GM18519 (cell line): ENCODE results near the gene ZNF500.
"Not testable (repeated sequence)": the region's sequence is repeated elsewhere in the genome, so short reads cannot be mapped to it uniquely, and the experiment has no call there.

Experiments used
- ATAC-seq: cut with Tn5 transposase; IDR thresholded peaks from one replicate; pipeline ENCODE4 v1.9.1; 2021; ENCODE audit warnings: mild to moderate bottlenecking, moderate library complexity; ENCODE audit not compliant: unreplicated experiment, low FRiP score

The ZNF500 gene

DNA sequence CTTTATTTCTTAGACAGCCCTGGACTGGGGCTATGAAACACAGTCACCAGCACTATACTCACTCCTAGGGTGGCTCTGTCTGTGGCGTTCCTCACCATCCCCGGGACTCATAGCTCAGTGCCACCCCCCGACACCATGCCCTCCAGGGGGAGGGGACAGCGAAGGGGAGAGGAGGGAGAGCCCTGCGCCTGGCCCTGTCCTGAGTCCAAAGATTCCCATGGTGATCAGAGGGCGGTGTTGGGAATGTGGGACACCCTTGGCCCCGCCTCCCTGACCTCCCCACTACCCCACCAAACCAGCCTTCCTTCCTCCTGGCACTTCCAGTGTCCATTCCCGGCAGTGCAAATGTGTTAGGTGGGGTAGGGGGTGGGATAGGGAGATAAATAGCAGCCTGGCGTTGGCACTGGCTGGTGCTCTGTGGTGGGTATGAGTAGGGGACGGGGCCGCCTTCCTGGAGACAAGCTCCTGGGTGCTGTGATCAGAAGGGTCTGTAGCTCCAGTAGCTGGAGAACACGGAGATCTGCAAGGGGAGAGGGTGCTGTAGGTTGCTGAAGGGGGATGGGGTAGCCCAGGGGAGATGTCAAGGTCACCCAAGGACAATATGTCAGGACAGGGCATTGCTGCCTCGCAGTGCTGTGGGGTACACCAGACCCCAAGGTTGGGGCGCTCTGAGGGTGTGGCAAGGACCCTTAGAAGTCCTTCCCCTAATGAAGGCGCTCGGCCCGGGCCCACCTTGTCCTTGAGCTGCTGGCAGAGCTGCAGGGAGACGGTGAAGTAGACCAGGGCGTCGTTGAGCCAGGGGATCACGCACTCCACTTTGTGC, 30.2 kb upstream of the ZNF500 start:
- ATAC-seq: no peak

DNA sequence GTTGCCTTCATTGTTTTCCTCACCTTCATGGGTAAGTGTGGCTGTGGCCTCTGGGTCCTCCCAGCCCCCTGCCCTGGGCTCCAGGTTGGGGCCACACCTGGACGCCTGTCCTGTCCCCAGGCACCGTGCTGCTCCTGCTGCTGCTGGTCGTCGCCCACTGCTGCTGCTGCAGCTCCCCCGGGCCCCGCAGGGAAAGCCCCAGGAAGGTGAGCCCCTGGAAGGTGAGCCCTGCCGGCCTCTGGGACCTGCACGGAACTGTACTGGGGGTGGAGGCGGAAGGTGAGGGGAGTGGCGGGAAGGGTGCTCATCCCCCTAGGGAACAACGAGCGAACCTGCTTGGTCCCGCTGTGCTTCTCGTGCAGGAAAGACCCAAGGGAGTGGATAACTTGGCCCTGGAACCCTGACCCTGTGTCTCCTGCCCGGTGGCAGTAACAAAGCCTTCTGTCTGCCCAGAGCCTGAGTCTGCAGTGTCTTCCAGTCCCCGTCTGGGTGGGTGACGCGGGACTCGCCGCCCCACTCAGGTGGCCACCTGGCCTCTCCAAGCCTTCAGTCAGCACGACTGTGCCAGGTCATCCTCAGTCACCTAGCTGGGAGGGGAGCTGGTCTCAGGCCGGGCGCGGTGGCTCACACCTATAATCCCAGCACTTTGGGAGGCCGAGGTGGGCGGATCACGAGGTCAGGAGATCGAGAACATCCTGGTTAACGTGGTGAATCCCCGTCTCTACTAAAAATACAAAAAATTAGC, 29.0 kb upstream of the ZNF500 start:
- ATAC-seq: no peak

DNA sequence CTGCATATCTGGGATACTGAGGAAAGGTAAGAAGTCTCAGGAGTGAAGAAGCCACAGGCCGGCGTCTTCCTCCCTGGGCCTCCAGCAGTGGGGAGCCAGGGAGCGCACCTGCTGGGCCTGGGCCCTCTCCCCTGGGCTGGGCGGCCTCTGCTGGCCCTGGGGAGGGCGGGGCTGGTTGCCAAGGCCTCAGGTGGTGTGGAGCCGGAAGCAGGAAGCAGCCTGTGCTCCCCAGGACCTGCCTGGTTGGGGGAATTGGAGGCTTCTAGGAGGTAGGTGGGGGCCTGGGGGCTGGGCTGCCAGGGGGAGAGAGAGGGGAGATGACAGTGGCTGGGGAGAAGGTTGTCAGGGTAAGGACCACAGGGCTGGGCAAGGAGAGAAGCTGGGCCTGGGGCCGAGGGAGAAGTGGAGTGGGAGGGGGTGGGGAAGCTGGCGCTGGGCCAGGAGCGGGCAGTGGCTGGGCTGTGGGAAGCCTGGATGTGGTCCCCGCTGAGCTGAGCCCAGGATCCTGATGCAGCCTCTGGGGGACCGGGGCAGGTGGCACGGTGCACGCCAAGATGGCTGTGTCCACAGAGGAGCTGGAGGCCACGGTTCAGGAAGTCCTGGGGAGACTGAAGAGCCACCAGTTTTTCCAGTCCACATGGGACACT, 28.3 kb upstream of the ZNF500 start, which contains the start of gene SMIM22:
Gene SMIM22, plus strand, starts transcription at position 189 of the 647 bp plus-strand sequence. Its CDS starts 366 bp downstream, at position 555.
- ATAC-seq: no peak

DNA sequence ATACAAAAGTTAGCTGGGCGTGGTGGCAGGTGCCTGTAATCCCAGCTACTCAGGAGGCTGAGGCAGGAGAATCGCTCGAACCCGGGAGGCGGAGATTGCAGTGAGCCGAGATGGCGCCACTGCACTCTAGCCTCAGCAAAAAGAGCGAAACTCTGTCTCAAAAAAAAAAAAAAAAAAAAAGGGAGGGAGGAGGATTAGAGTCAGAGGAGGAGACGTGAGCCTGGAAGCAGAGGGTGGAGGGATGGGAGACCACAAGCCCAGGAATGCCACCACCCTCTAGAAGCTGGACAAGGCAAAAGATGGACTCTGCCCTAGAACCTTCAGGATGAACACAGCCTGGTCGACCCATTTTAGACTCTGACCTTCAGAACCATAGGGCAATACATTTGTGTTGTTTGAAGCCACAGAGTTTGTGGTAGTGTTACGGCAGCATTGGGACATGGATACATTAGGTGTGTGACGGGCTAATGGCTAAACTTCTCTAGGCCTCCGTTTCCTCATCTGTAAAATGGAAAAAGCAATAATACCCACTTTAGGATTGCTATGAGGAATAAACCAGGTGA, 26.1 kb upstream of the ZNF500 start:
- no peak for ATAC-seq

DNA sequence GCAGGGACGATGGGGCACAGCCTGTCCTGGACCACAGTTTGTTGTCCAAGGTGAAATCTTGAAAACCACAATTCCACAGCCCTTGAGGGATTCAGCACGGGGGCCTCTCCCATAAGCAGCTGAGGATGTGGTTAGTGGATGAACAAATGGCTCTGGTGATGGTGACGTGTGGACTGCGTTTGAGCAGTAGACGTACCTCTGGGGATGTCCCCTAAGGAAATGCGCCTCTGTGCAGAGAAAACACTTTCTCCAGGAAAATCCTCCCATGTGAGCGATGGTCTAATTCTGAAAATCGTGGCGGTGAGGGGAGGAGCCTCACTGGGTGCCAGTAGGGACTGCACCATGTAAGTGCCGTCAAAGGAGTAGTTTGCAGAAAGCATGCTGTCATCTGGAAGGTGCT, 23.9 kb upstream of the ZNF500 start:
- no peak for ATAC-seq

DNA sequence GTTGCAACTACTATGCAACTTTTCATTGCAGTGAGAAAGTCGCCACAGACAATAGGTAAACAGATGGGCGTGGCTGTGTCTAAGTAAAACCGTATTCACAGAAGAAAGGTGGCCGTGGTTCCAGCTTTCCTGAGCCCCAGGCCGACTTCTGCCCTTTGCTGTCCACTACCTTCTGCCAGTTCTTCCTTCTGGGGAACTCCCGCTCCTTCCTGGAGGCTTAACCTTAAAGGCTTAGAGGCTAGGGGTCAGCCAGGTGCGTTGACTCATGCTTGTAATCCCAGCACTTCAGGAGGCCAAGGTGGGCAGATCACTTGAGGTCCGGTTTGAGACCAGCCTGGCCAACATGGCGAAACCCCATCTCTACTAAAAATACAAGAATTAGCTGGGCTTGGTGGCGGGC, 23.3 kb upstream of the ZNF500 start:
- ATAC-seq: no peak

DNA sequence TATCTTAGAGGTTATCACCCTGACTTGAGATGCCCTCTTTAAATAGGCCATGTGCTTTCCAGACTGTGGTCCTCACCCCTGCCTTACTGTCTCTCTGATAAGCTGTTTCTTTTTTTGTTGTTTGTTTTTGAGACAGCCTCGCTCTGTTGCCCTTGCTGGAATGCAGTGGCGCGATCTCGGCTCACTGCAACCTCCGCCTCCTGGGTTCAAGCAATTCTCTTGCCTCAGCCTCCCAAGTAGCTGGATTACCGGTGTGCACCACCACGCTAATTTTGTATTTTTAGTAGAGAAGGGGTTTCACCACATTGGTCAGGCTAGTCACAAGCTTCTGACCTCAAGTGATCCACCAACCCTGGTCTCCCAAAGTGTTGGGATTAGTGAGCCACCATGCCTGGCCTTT, 21.9 kb upstream of the ZNF500 start:
- ATAC-seq: no peak

DNA sequence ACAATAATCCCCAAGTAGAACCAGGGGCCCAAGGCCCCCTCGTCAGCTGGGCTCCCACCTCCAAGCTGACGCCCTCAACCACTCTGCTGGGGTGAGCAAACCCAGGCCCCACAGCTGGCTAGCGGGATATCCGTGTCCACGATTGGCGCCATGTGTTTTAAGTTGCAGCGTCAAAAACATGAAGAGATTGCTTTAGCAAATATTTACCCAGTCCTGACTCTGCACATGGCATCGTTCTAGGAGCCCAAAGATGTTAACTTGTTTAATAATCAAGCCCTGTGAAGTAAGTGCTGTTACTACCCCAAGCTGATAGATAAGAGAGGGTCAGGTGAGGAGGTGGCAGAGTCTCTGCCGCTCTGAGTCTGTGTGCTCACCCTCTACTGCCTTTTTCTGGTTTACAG, 21.5 kb upstream of the ZNF500 start:
- no peak for ATAC-seq

DNA sequence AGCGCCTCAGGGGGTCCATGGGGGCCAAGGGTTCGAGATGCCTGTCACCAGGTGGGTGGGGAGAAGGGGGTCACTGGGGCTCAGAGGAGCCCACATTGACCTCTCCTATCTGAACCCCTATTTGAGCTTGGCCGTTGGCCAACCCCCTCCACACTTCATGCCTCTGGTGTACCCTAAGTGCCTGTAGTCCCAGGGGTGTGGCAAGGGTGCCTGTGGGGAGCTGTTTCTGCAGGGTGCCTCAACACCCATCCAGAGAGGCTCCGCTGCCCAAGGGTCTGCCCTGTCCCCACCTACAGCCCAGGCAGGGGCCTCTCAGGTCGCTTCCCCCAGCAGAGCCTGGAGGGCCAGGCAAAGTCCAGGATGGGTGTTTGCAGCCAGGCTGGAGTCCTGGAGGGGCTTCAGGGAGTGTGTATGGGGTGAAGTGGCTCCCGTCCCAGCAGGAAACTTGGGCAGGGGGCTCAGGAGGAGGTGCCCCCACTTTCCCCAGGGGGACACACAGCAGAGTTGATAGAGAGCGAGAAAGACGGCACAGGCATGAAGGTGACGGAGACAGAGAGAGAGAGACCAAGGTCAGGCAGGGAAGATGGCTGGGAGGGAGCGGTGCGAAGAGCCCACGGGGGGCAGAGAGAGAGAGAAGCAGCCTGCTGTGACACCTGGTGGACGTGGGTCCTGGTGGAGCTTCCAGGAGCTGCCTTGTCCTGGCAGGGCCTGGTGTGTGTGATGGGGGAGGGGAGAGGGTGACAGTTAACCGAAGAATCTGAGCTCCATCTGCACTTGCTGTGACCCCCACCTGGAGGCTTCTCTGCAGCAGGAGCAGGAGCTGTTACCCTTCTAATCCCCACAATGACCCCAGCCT, 20.9 kb upstream of the ZNF500 start, which contains the start of gene SEPTIN12:
Gene SEPTIN12, minus strand, starts transcription at position 719 of the 856 bp plus-strand sequence. Its CDS starts 700 bp downstream, at position 19.
- ATAC-seq: no peak

DNA sequence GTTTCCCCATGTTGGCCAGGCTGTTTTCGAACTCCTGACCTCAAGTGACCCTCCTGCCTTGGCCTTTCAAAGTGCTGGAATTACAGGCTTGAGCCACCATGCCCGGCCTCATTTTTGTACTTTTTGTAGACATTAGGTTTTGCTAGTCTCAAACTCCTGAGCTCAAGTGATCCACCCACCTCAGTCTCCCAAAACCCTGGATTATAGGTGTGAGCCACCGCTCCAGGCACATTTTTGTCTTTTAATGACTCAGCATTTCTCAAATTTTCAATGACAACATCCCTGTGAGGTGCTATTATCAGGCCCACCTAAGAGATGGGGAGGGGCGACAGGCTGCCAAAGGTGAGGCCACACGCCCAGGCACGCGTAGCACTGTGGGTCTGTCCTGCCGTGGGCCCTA, 20.1 kb upstream of the ZNF500 start:
- no peak for ATAC-seq

DNA sequence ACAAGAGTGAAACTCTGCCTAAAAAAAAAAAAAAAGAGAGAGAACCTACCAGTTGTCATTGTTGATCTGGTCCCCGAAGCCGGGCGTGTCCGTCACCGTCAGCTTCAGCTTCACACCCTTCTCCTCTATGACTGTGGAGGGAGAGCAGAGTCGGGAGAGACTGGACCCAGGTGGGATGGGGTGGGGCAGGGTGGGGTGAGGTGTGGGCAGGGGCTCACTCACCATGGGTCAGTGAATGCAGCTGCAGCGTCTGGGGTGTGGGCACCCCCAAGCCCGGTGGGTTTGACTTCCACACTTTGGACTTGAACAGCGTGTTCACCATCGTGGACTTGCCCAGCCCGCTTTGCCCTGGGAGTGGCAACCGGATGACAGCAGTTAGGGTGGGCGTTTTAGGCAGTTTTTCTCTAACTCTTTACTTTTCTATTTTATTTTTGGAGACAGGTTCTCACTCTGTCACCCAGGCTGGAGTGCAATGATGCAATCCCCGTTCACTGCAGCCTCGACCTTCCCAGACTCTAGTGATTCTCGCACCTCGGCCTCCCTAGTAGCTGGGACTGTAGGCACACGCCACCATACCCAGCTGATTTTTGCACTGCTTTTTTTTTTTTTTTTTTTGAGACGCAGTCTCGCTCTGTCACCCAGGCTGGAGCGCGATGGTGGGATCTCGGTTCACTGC, 18.9 kb upstream of the ZNF500 start:
- ATAC-seq: no peak

DNA sequence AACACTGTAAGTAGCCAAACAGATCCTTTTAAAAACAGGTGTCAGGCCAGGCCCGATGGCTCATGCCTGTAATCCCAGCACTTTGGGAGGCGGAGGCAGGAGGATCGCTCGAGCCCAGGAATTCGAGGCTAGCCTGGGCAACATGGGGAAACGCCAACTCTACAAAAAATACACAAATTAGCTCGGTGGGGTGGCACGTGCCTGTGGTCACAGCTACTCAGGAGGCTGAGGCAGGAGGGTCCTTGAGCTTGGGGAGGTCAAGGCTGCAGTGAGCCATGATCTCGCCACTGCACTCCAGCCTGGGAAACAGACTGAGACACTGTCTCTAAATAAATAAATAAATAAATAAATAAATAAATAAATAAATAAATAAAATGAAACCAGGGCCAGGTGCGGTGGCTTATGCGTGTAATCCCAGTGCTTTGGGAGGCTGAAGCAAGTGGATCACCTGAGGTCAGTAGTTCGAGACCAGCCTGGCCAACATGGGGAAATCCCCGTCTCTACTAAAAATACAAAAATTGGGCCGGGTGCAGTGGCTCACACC, 17.6 kb upstream of the ZNF500 start:
- not testable (repeated sequence) for ATAC-seq

DNA sequence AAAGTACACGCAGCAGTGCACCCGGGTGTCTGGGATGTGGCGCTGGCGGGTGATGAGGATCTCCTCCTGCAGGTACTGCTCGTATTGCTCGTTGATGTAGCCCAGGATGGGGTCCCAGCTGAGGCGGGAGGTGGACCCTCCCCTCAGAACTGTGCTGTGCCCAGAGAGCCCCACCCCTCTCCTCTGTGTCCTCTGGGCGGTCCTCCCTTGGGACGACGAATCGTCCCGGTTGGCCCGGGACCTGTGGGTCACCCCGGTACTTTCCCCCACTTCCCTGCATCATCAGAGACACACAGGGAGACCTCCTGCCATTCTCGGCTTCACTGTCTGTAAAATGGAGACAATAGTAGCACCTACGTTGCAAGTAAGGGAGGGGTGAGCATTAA, 17.0 kb upstream of the ZNF500 start:
- ATAC-seq: no peak

DNA sequence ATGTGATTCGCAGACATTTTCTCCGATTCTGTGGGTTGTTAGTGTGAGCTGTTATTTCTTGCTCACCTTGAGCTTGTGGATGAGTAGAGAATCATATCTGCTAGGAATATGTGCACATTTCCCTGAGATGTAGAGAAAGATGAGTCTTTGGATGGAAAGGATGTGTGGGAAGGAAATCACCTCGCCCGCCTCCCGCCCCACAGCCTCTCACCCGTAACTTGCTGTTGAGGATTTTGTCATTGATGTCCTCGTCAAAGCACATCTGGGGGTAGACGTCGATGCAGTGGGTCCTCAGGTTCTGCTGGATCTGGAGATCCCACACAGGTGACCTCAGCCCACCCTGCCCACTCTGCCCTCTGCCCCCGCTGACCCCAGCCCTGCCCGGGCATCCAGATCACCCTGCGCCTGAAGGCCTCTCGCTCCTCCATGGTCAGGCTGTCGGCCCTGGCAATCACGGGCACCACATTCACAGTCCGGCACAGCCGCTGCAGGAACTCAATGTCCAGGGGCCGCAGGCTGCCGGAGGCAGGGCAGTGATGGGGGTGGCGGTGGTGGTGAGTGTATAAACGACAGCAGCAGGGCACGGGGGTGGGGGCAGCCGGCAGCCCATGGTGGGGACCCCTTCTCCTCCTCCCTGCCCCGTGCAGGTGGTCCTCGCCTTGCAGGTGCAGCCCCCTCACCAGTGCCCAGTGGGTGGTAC, 16.4 kb upstream of the ZNF500 start:
- no peak for ATAC-seq

DNA sequence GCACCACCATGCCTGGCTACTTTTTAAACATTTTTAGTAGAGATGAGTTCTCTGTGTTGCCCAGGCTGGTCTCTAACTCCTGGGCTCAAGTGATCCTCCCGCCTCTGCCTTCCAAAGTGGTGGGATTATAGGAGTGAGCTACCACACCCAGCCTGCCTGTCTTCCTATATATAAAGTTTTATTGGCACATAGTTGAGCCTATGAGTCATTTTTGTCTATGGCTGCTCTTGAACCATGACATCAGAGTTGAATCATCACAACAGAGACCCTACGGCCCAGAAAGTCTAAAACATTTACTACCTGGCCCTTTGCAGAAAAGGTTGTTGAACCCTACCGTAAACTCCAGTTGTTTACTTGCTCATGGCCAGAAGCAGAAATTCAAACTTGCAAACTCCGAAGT, 13.3 kb upstream of the ZNF500 start:
- no peak for ATAC-seq

DNA sequence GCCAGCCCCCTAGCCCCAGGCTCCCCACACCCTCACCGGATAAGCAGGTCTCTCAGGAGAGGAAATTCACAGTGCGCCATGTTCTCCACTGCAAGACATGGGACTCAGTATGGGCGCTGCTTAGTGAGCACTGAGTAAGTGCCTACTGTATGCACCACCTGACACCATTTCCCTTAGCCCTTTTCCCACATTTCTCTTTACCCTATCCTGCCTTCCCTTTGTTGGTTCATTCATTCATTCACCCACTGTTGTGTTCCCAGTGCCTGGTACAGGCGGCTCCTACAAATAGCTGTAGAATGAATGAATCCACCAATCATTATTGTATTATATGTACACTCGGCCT, 11.1 kb upstream of the ZNF500 start:
- ATAC-seq: no peak

DNA sequence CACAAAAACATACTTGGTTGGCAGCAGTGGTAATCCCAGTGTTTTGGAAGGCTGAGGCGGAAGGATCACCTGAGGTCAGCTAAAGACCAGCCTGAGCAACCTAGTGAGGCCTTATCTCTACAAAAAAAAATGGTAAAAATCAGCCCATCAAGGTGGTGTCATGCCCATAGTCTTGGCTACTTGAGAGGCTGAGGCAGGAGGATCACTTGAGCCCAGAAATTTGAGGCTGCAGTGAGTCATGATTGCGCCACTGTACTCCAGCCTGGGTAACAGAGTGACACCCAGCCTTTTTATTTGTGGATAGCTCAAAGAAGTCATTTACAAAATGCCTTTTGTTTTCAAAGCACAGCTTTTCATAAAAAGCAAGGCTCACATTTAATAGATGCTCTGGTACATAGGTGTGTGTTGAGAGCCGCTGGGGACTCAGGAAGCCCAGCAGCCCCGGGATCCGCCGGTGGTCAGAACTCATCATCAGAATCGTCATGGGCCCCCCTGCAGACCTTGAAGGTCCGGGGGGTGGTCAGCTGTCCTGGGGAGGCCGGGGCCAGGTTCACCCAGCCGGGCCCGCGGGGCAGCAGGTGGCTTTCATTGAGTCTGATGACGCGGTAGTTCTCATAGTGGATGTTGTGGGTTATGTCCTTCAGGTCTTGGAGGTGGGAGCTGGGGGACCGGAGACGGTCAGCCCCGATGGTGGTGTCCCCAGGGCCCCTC, 10.5 kb upstream of the ZNF500 start:
- ATAC-seq: no peak

DNA sequence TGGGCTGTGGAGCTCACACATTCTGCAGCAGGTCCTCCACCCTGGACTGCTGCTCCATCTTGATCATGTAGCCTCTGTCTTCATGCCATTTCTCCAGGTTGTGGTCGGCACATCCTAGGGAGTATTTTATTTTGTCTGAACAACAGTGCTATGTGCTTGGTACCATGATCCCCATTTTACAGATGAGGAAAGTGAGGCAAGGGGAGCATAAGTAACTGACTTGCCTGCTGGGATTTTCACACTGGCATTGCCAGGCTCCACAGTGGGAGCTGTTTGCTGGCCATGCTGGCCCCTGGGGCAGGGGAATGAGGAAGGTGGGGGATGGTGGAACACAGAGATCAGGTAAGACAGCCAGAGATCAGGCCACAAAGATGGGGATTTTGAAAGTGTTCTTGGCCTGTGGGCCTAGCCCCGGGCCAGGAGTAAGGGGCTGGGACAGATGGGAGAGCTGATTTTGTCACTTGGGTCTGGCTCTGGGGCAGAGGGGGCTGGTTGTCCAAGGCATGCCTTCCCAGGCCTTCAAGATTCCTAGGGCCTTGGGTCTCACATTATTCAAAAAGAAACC, 9.3 kb upstream of the ZNF500 start:
- ATAC-seq: no peak
